GM23338 (cell line): ENCODE measurements around the gene FXR1. TPM values are rescaled to one million over a fixed set of nuclear protein-coding genes. Genes with fewer than 3 reads are reported as not detected.

Source experiments
- ATAC-seq: fragments of 200-7000 bp; cut with Tn5 transposase; 3 replicates; pipeline ENCODE4 v1.9.1; 2020
- DNase-seq: peaks from one replicate; pipeline ENCODE4 v3.0.0-alpha.2; 2015; ENCODE audit warnings: low spot score
- H2AFZ ChIP-seq: fragments of 200-600 bp; sonication (generic); 2 replicates; pipeline ENCODE4 v1.8.0; 2016; ENCODE audit warnings: antibody characterized with exemption, mild to moderate bottlenecking, moderate library complexity
- H3F3A ChIP-seq: fragments of 200-600 bp; sonication (generic); replicated peaks from 2 replicates; pipeline ENCODE4 v1.8.0; 2017; ENCODE audit warnings: antibody characterized with exemption, mixed run types, low read depth
- H3K27ac ChIP-seq: fragments of 200-600 bp; sonication (generic); 2 replicates; pipeline ENCODE4 v1.6.1; 2016; ENCODE audit warnings: low read depth
- H3K27me3 ChIP-seq: fragments of 200-600 bp; sonication (generic); 2 replicates; pipeline ENCODE4 v1.8.0; 2016; ENCODE audit warnings: mild to moderate bottlenecking, mixed run types, moderate library complexity; ENCODE audit not compliant: insufficient read depth
- H3K36me3 ChIP-seq: fragments of 200-600 bp; sonication (generic); 2 replicates; pipeline ENCODE4 v1.8.0; 2016; ENCODE audit warnings: mild to moderate bottlenecking; ENCODE audit not compliant: insufficient read depth
- H3K4me1 ChIP-seq: fragments of 200-600 bp; sonication (generic); 2 replicates; pipeline ENCODE4 v1.8.0; 2016; ENCODE audit warnings: mild to moderate bottlenecking, moderate library complexity; ENCODE audit not compliant: insufficient read depth
- H3K4me2 ChIP-seq: fragments of 200-600 bp; sonication (generic); 2 replicates; pipeline ENCODE4 v1.7.1; 2017; ENCODE audit warnings: mixed run types
- H3K4me3 ChIP-seq: fragments of 200-600 bp; sonication (generic); 2 replicates; pipeline ENCODE4 v1.6.1; 2016; ENCODE audit warnings: mixed run types
- H3K79me2 ChIP-seq: fragments of 200-600 bp; sonication (generic); replicated peaks from 2 replicates; pipeline ENCODE4 v1.8.0; 2017; ENCODE audit warnings: mild to moderate bottlenecking; ENCODE audit not compliant: insufficient read depth
- H3K9me2 ChIP-seq: fragments of 200-600 bp; sonication (generic); 2 replicates; pipeline ENCODE4 v1.8.0; 2017; ENCODE audit not compliant: insufficient read depth
- H4K20me1 ChIP-seq: fragments of 200-600 bp; sonication (generic); replicated peaks from 2 replicates; pipeline ENCODE4 v1.8.0; 2017; ENCODE audit warnings: mild to moderate bottlenecking; ENCODE audit not compliant: insufficient read depth
- H3K27ac Mint-ChIP-seq: 2 replicates; pipeline ENCODE4 v1.8.0; 2020; ENCODE audit warnings: inconsistent platforms, mild to moderate bottlenecking, moderate library complexity, mixed read lengths
- H3K27me3 Mint-ChIP-seq: 3 replicates; pipeline ENCODE4 v1.8.0; 2022; ENCODE audit warnings: low read depth, mild to moderate bottlenecking, moderate library complexity, mixed read lengths, inconsistent platforms; ENCODE audit not compliant: insufficient read depth, poor library complexity
- H3K36me3 Mint-ChIP-seq: 3 replicates; pipeline ENCODE4 v1.8.0; 2021; ENCODE audit warnings: low read depth, mild to moderate bottlenecking, inconsistent platforms, moderate library complexity, mixed read lengths
- H3K4me1 Mint-ChIP-seq: 3 replicates; pipeline ENCODE4 v1.8.0; 2020; ENCODE audit warnings: mild to moderate bottlenecking, inconsistent platforms, mixed read lengths
- H3K4me3 Mint-ChIP-seq: 3 replicates; pipeline ENCODE4 v1.8.0; 2021; ENCODE audit warnings: moderate library complexity, mild to moderate bottlenecking, inconsistent platforms, mixed read lengths
- H3K9me3 Mint-ChIP-seq: 3 replicates; pipeline ENCODE4 v1.8.0; 2020; ENCODE audit warnings: moderate library complexity, mild to moderate bottlenecking, inconsistent platforms, mixed read lengths
- STAT1 ChIP-seq: IDR thresholded peaks from one replicate; pipeline ENCODE4 v1.6.1; 2016; ENCODE audit warnings: antibody characterized with exemption; ENCODE audit not compliant: unreplicated experiment
- polyA plus RNA-seq: library from polyadenylated mRNA; unstranded; fragments of >200 nt; fragmentation: Nextera tagmentation; extraction: Ambion mirVana; gene quantifications from 2 replicates; pipeline ENCODE4 v1.2.1, GENCODE V29; 2016
- total RNA-seq: library from RNA; depleted of rRNA; stranded (reverse); fragments of >200 nt; shearing (Covaris generic); gene quantifications from 2 replicates; pipeline ENCODE4 v1.2.3, GENCODE V29; 2014
- TF ChIP-seq, protein P1 (sequence below): IDR thresholded peaks from one replicate; pipeline ENCODE4 v1.6.1; 2018; ENCODE audit warnings: antibody characterized with exemption; ENCODE audit not compliant: unreplicated experiment
- TF ChIP-seq, protein P2 (sequence below), 2 experiments: fragments of 200-600 bp in 1 of 2; sonication (generic) in 1 of 2; conservative IDR thresholded peaks; 2 replicates each; pipeline versions ENCODE4 v1.5.1 to v1.6.1; 2016 to 2017; ENCODE audit warnings: antibody characterized with exemption in 2 of 2, low read depth in 2 of 2, mild to moderate bottlenecking in 2 of 2, moderate library complexity in 1 of 2
- TF ChIP-seq, protein P3 (sequence below): fragments of 250-450 bp; sonication (Bioruptor Pico); IDR thresholded peaks from 2 replicates; pipeline ENCODE4 v1.5.0; 2020; ENCODE audit warnings: mild to moderate bottlenecking, moderate library complexity

The FXR1 gene
- total and polyA plus RNA-seq, 2 experiments from 2014 or later = 136 to 228 TPM

DNA sequence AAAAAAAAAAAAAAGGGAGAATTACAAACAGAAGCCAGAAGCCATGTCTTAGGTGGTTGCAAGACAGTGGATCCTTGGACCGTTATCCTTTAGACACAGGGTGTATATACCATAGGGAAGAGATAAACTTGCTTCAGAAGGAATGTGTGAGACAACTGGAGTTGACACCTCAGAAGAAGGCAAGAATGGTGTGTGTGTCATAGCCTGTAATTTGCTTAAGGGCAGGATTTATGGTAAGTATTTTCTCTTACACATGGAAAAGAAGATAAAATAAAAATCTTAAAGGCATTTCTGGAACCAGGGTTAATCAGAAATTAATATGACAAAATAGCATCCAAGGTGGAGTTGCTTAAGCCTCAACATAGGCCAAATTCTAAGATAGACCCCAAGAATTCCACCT, 96.3 kb downstream of the FXR1 start:
- no peak for DNase-seq
- H3K27ac Mint-ChIP-seq = no peak overlapping the region
- H3K9me2 ChIP-seq = no peaks in the 10 kb centered on the region; the same call in 1 of the 2 replicates
- no peaks in the 10 kb centered on the region for H3K27me3 Mint-ChIP-seq
- H3K4me3 Mint-ChIP-seq = no peak overlapping the region
- no peak overlapping the region for H3K4me3 ChIP-seq
- TF ChIP-seq, protein P1, sequence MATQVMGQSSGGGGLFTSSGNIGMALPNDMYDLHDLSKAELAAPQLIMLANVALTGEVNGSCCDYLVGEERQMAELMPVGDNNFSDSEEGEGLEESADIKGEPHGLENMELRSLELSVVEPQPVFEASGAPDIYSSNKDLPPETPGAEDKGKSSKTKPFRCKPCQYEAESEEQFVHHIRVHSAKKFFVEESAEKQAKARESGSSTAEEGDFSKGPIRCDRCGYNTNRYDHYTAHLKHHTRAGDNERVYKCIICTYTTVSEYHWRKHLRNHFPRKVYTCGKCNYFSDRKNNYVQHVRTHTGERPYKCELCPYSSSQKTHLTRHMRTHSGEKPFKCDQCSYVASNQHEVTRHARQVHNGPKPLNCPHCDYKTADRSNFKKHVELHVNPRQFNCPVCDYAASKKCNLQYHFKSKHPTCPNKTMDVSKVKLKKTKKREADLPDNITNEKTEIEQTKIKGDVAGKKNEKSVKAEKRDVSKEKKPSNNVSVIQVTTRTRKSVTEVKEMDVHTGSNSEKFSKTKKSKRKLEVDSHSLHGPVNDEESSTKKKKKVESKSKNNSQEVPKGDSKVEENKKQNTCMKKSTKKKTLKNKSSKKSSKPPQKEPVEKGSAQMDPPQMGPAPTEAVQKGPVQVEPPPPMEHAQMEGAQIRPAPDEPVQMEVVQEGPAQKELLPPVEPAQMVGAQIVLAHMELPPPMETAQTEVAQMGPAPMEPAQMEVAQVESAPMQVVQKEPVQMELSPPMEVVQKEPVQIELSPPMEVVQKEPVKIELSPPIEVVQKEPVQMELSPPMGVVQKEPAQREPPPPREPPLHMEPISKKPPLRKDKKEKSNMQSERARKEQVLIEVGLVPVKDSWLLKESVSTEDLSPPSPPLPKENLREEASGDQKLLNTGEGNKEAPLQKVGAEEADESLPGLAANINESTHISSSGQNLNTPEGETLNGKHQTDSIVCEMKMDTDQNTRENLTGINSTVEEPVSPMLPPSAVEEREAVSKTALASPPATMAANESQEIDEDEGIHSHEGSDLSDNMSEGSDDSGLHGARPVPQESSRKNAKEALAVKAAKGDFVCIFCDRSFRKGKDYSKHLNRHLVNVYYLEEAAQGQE = no peak
- TF ChIP-seq, protein P2, sequence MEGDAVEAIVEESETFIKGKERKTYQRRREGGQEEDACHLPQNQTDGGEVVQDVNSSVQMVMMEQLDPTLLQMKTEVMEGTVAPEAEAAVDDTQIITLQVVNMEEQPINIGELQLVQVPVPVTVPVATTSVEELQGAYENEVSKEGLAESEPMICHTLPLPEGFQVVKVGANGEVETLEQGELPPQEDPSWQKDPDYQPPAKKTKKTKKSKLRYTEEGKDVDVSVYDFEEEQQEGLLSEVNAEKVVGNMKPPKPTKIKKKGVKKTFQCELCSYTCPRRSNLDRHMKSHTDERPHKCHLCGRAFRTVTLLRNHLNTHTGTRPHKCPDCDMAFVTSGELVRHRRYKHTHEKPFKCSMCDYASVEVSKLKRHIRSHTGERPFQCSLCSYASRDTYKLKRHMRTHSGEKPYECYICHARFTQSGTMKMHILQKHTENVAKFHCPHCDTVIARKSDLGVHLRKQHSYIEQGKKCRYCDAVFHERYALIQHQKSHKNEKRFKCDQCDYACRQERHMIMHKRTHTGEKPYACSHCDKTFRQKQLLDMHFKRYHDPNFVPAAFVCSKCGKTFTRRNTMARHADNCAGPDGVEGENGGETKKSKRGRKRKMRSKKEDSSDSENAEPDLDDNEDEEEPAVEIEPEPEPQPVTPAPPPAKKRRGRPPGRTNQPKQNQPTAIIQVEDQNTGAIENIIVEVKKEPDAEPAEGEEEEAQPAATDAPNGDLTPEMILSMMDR (conservative IDR thresholded peaks at IDR 0.05; ENCODE audit: low read depth in 2 of 2) = no peak
- TF ChIP-seq, protein P3, sequence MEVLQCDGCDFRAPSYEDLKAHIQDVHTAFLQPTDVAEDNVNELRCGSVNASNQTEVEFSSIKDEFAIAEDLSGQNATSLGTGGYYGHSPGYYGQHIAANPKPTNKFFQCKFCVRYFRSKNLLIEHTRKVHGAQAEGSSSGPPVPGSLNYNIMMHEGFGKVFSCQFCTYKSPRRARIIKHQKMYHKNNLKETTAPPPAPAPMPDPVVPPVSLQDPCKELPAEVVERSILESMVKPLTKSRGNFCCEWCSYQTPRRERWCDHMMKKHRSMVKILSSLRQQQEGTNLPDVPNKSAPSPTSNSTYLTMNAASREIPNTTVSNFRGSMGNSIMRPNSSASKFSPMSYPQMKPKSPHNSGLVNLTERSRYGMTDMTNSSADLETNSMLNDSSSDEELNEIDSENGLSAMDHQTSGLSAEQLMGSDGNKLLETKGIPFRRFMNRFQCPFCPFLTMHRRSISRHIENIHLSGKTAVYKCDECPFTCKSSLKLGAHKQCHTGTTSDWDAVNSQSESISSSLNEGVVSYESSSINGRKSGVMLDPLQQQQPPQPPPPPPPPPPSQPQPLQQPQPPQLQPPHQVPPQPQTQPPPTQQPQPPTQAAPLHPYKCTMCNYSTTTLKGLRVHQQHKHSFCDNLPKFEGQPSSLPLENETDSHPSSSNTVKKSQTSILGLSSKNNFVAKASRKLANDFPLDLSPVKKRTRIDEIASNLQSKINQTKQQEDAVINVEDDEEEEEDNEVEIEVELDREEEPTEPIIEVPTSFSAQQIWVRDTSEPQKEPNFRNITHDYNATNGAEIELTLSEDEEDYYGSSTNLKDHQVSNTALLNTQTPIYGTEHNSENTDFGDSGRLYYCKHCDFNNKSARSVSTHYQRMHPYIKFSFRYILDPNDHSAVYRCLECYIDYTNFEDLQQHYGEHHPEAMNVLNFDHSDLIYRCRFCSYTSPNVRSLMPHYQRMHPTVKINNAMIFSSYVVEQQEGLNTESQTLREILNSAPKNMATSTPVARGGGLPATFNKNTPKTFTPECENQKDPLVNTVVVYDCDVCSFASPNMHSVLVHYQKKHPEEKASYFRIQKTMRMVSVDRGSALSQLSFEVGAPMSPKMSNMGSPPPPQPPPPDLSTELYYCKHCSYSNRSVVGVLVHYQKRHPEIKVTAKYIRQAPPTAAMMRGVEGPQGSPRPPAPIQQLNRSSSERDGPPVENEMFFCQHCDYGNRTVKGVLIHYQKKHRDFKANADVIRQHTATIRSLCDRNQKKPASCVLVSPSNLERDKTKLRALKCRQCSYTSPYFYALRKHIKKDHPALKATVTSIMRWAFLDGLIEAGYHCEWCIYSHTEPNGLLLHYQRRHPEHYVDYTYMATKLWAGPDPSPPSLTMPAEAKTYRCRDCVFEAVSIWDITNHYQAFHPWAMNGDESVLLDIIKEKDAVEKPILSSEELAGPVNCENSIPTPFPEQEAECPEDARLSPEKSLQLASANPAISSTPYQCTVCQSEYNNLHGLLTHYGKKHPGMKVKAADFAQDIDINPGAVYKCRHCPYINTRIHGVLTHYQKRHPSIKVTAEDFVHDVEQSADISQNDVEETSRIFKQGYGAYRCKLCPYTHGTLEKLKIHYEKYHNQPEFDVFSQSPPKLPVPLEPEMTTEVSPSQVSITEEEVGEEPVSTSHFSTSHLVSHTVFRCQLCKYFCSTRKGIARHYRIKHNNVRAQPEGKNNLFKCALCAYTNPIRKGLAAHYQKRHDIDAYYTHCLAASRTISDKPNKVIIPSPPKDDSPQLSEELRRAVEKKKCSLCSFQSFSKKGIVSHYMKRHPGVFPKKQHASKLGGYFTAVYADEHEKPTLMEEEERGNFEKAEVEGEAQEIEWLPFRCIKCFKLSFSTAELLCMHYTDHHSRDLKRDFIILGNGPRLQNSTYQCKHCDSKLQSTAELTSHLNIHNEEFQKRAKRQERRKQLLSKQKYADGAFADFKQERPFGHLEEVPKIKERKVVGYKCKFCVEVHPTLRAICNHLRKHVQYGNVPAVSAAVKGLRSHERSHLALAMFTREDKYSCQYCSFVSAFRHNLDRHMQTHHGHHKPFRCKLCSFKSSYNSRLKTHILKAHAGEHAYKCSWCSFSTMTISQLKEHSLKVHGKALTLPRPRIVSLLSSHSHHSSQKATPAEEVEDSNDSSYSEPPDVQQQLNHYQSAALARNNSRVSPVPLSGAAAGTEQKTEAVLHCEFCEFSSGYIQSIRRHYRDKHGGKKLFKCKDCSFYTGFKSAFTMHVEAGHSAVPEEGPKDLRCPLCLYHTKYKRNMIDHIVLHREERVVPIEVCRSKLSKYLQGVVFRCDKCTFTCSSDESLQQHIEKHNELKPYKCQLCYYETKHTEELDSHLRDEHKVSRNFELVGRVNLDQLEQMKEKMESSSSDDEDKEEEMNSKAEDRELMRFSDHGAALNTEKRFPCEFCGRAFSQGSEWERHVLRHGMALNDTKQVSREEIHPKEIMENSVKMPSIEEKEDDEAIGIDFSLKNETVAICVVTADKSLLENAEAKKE = no peak
- TF ChIP-seq STAT1 = no peak
- no peaks in the 10 kb centered on the region for H3K79me2 ChIP-seq
- H3K27me3 ChIP-seq = no peaks in the 10 kb centered on the region
- H3F3A ChIP-seq = no peaks in the 10 kb centered on the region
- H4K20me1 ChIP-seq = no peaks in the 10 kb centered on the region
- no peaks in the 10 kb centered on the region for H3K9me3 Mint-ChIP-seq
- 0 out of 2 replicates have a peak overlapping the region, but pooled peaks have one; percentile 39 for H3K4me2 ChIP-seq
- H3K4me1 Mint-ChIP-seq = peaks cover 10% of the 10 kb centered on the region
- no peak overlapping the region for H3K27ac ChIP-seq
- ATAC-seq = no peak
- no peaks in the 10 kb centered on the region for H3K36me3 Mint-ChIP-seq
- H3K4me1 ChIP-seq = 0 out of 2 replicates have a peak, but pooled peaks cover 3% of the 10 kb centered on the region
- H2AFZ ChIP-seq = no peak overlapping the region
- H3K36me3 ChIP-seq = no peaks in the 10 kb centered on the region
